Psoas muscle (tissue), 8 donors: ENCODE results near the gene PQBP1. TPM values are rescaled to one million over a fixed set of nuclear protein-coding genes. Genes with fewer than 3 reads are reported as not detected.
A peak's percentile ranks its signal among the peaks of the same experiment; 100 is the strongest.
"Not testable (repeated sequence)": the region's sequence is repeated elsewhere in the genome, so short reads cannot be mapped to it uniquely, and the experiment has no call there.

Experiments
- ATAC-seq, 4 donors: fragments of 200-7000 bp; cut with Tn5 transposase; one replicate each; pipeline ENCODE4 v1.9.1; 2020; ENCODE audit warnings: moderate library complexity in 3 of 4, mild to moderate bottlenecking in 2 of 4
- DNase-seq, 2 donors: peaks; one replicate each; pipeline ENCODE4 v3.0.0-alpha.2; 2020
- H3K27ac ChIP-seq: fragments of 200-600 bp; one replicate; pipeline ENCODE4 v1.8.0; 2022
- H3K27me3 ChIP-seq, 3 donors: fragments of 200-600 bp in 1 of 3; one replicate each; pipeline versions ENCODE4 v1.6.1 to v1.8.0; 2013 to 2022; ENCODE audit warnings: low read length in 2 of 3, mild to moderate bottlenecking in 2 of 3, moderate library complexity in 1 of 3; ENCODE audit not compliant: insufficient read depth in 3 of 3
- H3K36me3 ChIP-seq, 2 donors: fragments of 200-600 bp in 1 of 2; one replicate each; pipeline versions ENCODE4 v1.6.1 to v1.8.0; 2013 to 2022; ENCODE audit warnings: low read depth in 1 of 2, mild to moderate bottlenecking in 1 of 2, moderate library complexity in 1 of 2; ENCODE audit not compliant: insufficient read depth in 1 of 2
- H3K4me1 ChIP-seq: fragments of 200-600 bp; one replicate; pipeline ENCODE4 v1.8.0; 2022
- H3K4me3 ChIP-seq: fragments of 200-600 bp; one replicate; pipeline ENCODE4 v1.8.0; 2022; ENCODE audit warnings: mild to moderate bottlenecking
- H3K9me3 ChIP-seq: fragments of 200-600 bp; one replicate; pipeline ENCODE4 v1.8.0; 2022
- CTCF ChIP-seq: fragments of 200-600 bp; IDR thresholded peaks from one replicate; pipeline ENCODE4 v1.8.0; 2022; ENCODE audit warnings: antibody characterized with exemption
- WGBS, 3 donors: extraction: QIAGEN DNeasy Blood & Tissue Kit; methylation state at CpG; one replicate each; pipeline versions ENCODE4 v1.1.6 to v1.1.7; 2013; 5-methylcytosine and 5-hydroxymethylcytosine counted together
- intact Hi-C, 2 donors: fragments of 100-400 bp; cut with DNase I; formaldehyde crosslinking; loops; one replicate each; pipeline versions ENCODE4 v1.11.0 to v1.14.2; 2022
- long read RNA-seq, 2 donors: library from polyadenylated mRNA; unstranded; transcript quantifications; one replicate each; pipeline ENCODE4 v2.0.0, GENCODE V29; 2021
- polyA plus RNA-seq, 3 donors: library from polyadenylated mRNA; stranded (reverse); fragments of 200-250 nt; gene quantifications; one replicate each; pipeline ENCODE4 v1.2.3, GENCODE V29; 2013
- total RNA-seq, 4 donors: library from RNA; stranded (reverse); fragmentation: NEBNext Ultra II Directional in 2 of 4; extraction: Animal tissue kit (Norgen Biotek cat#: 25700) in 2 of 4; gene quantifications; one replicate each; pipeline versions ENCODE4 v1.2.1 to v1.2.4, GENCODE V29; 2021 to 2023
- donor health status: healthy with polysubstance abuse.
- donor health status: DM: no; HTN: no; CAD: no; lungs with moderate emphysema.
- donor health status: Bipolar disorder and iron deficiency.
- donor health status: healthy.
- donor health status: DM: yes; HTN: yes; CAD: no.
- donor health status: DM: no; HTN: no; CAD: no.
- donor health status: DM: no; HTN: no; CAD: no.
- donor health status: DM: yes; HTN: yes; CAD: no.

PQBP1 gene
- total RNA-seq (10 to 100 TPM; 51.8 to 65.7 (median 60.6) TPM), polyA plus RNA-seq (10 to 100 TPM; 71.0 to 98.8 (median 77.2) TPM)
- long read RNA-seq, donor 1, transcript PQBP1-207 (7 exons, 1,020 nt), result major isoform, 15 of 30 reads
- long read RNA-seq, donor 1, transcript PQBP1-203 (7 exons, 1,056 nt), result minor isoform, 5 of 30 reads
- long read RNA-seq, donor 1, transcript PQBP1-216 (7 exons, 938 nt), result minor isoform, 5 of 30 reads
- long read RNA-seq, donor 1, partial matches to known transcripts, result 0 of 30 reads
- long read RNA-seq, donor 1, other reads (novel, unspliced or antisense), result 4 of 30 reads
- long read RNA-seq, donor 2, transcript PQBP1-216 (7 exons, 938 nt), result minor isoform, 10 of 44 reads
- long read RNA-seq, donor 2, transcript PQBP1-207 (7 exons, 1,020 nt), result major isoform, 21 of 44 reads
- long read RNA-seq, donor 2, partial matches to known transcripts, result 6 of 44 reads
- long read RNA-seq, donor 2, other reads (novel, unspliced or antisense), result 1 of 44 reads

GRCh38 chrX:48897625-48898306 lies at the start of gene PQBP1, which contains the start of gene TIMM17B:
PQBP1 (plus strand) TSS chrX:48897930; CDS start chrX:48898510, 580 bp downstream.
TIMM17B (minus strand) TSS chrX:48897768; CDS start chrX:48897749, 19 bp downstream.
- intact Hi-C loops, result no loop called here
- H3K27me3 ChIP-seq, result no peaks in the 10 kb centered on the region
- H3K4me3 ChIP-seq, result peak within 1 kb of the TSS; percentile 85
- DNase-seq (peak; percentile 88 to 94), ATAC-seq (peak; percentile 94 to 95 (median 95))
- H3K36me3 ChIP-seq, result peaks cover 4 to 49% of the 10 kb centered on the region in 2 donors
- no peaks in the 10 kb centered on the region for H3K4me1 ChIP-seq
- peak within 1 kb of the TSS; percentile 96 for H3K27ac ChIP-seq
- no peaks in the 10 kb centered on the region for H3K9me3 ChIP-seq
- WGBS, 3 donors, result 0 to 38% (median 0%) methylated on average over 42 to 49 of the region's 49 CpGs
- no peak for TF ChIP-seq CTCF

- no peak for ATAC-seq
- H3K27ac ChIP-seq, result no peak overlapping the region
- intact Hi-C loops, result no loop called here
- no peaks in the 10 kb centered on the region for H3K4me1 ChIP-seq
- peaks cover 0 to 18% (median 0%) of the 10 kb centered on the region in 3 donors for H3K27me3 ChIP-seq
- no peak for DNase-seq
- 23 to 61% (median 57%) methylated on average over 1 of the region's 1 CpG for WGBS, 3 donors
- H3K4me3 ChIP-seq, result no peak overlapping the region
- TF ChIP-seq CTCF, result no peak
- H3K36me3 ChIP-seq, result no peaks in the 10 kb centered on the region
- H3K9me3 ChIP-seq, result no peaks in the 10 kb centered on the region
These were observed 48.9 kb upstream of the PQBP1 start for GRCh38 chrX:48848847-48849246.

GRCh38 chrX:48852857-48853256 lies 44.9 kb upstream of the PQBP1 start:
- no peak overlapping the region for H3K4me3 ChIP-seq
- no peak for TF ChIP-seq CTCF
- DNase-seq (no peak), ATAC-seq (no peak)
- peaks cover 0 to 18% (median 0%) of the 10 kb centered on the region in 3 donors for H3K27me3 ChIP-seq
- no peaks in the 10 kb centered on the region for H3K9me3 ChIP-seq
- 68 to 78% (median 72%) methylated on average over 5 to 7 of the region's 7 CpGs for WGBS, 3 donors
- intact Hi-C loops, result no loop called here
- no peak overlapping the region for H3K27ac ChIP-seq
- no peaks in the 10 kb centered on the region for H3K36me3 ChIP-seq
- no peaks in the 10 kb centered on the region for H3K4me1 ChIP-seq

GRCh38 chrX:48853494-48853893 lies 44.2 kb upstream of the PQBP1 start:
- DNase-seq, H3K36me3 ChIP-seq, intact Hi-C loops, H3K4me1 ChIP-seq, H3K9me3 ChIP-seq, H3K4me3 ChIP-seq, ATAC-seq, H3K27ac ChIP-seq: not testable (repeated sequence)
- peaks cover 0 to 18% (median 0%) of the 10 kb centered on the region in 3 donors for H3K27me3 ChIP-seq

GRCh38 chrX:48854121-48854804 lies 43.5 kb upstream of the PQBP1 start:
- H3K9me3 ChIP-seq, H3K36me3 ChIP-seq, H3K4me1 ChIP-seq, H3K27ac ChIP-seq, ATAC-seq, H3K4me3 ChIP-seq, intact Hi-C loops, DNase-seq: not testable (repeated sequence)
- WGBS, 3 donors, result 83 to 90% (median 89%) methylated on average over 12 of the region's 12 CpGs
- peaks cover 0 to 15% (median 0%) of the 10 kb centered on the region in 3 donors for H3K27me3 ChIP-seq
